ENCODE data around the gene PRPF6. TPM values are rescaled to one million over a fixed set of nuclear protein-coding genes. Genes with fewer than 3 reads are reported as not detected.

Gene PRPF6
- total and polyA plus RNA-seq, 2 of the 13 experiments (the other 11 are each of a cell fraction or from before 2014, with no cell fraction given): 63.7 to 101 TPM

DNA sequence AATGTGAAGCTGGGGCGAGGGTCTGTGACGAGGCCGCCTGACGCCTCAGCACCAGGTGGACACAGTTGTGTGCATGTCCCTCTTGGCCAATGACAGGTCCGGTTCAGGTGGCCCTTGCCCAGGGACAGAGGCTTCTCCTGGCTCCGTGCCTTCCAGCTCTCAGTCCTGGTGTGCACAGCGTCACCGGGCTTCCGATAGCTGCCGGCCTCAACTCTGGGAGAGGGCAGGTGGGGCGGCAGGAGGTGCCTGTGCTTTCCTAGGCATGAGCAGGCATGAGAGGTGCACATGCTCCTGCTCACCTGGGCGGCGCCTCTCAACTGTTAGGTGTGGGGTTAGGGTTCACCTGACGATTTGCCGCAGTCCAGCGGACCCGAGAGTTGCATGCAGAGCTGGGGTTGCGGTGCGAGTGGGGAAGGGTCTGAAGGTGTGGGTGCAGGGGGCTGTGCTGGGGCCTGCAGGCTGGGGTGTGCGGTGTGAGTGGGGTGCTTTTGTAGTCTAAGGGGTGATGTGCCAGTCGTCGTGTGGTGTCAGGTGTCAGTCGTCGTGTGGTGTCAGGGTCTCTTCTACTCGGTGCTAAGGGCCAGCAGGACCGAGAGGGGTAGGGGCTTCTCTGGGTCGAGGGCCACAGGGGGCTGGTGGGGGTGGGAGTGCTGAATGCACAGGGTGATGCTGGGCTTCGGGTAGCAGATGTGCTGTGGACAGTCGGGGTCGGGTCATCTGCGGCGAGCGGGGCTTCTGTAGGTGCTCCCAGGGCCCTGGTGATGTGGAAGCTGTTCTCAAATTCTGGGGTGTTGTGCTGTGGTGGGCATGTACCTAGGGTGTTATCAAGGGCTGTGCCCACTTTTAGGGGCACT, 72.3 kb downstream of the PRPF6 start (continued):
- TF ChIP-seq, protein P1, sequence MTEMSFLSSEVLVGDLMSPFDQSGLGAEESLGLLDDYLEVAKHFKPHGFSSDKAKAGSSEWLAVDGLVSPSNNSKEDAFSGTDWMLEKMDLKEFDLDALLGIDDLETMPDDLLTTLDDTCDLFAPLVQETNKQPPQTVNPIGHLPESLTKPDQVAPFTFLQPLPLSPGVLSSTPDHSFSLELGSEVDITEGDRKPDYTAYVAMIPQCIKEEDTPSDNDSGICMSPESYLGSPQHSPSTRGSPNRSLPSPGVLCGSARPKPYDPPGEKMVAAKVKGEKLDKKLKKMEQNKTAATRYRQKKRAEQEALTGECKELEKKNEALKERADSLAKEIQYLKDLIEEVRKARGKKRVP (CRISPR knock-in tag; IDR thresholded peaks at IDR 0.05): no peak
- no peak; a peak in 1 of 4 replicates for TF ChIP-seq POLR2A (IDR thresholded peaks at IDR 0.05; ENCODE audit: insufficient read depth in 1 of 2, low read depth in 2 of 2, low read length in 2 of 2)
- no peak; the same call in 1 of the 2 replicates for TF ChIP-seq ZNF138 (CRISPR knock-in tag; IDR thresholded peaks at IDR 0.05; ENCODE audit: low read depth)
- TF ChIP-seq, protein P2, sequence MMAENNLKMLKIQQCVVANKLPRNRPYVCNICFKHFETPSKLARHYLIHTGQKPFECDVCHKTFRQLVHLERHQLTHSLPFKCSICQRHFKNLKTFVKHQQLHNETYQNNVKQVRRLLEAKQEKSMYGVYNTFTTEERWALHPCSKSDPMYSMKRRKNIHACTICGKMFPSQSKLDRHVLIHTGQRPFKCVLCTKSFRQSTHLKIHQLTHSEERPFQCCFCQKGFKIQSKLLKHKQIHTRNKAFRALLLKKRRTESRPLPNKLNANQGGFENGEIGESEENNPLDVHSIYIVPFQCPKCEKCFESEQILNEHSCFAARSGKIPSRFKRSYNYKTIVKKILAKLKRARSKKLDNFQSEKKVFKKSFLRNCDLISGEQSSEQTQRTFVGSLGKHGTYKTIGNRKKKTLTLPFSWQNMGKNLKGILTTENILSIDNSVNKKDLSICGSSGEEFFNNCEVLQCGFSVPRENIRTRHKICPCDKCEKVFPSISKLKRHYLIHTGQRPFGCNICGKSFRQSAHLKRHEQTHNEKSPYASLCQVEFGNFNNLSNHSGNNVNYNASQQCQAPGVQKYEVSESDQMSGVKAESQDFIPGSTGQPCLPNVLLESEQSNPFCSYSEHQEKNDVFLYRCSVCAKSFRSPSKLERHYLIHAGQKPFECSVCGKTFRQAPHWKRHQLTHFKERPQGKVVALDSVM (CRISPR knock-in tag; IDR thresholded peaks at IDR 0.05): no peak
- no peak for TF ChIP-seq RFXANK (CRISPR knock-in tag; IDR thresholded peaks at IDR 0.05)
- no peak for TF ChIP-seq CHD2 (IDR thresholded peaks at IDR 0.05; ENCODE audit: low read depth, low read length)
- no peak for TF ChIP-seq ZC3H4 (CRISPR knock-in tag; IDR thresholded peaks at IDR 0.05; ENCODE audit: borderline replicate concordance)
- 0 out of 2 replicates have a peak, but pooled peaks have one; percentile 16 for TF ChIP-seq ZNF629 (CRISPR knock-in tag; conservative IDR thresholded peaks at IDR 0.05)
- peak; percentile 49 for TF ChIP-seq GATAD2A (CRISPR knock-in tag; IDR thresholded peaks at IDR 0.05)
- TF ChIP-seq BRD4 (CRISPR knock-in tag; IDR thresholded peaks at IDR 0.05): peak; percentile 84
- TF ChIP-seq ZFP90 (CRISPR knock-in tag; IDR thresholded peaks at IDR 0.05; ENCODE audit: borderline replicate concordance): peak; percentile 16; the same call in 1 of the 2 replicates
- TF ChIP-seq ZNF383 (CRISPR knock-in tag; IDR thresholded peaks at IDR 0.05; ENCODE audit: borderline replicate concordance): no peak
- 0 out of 2 replicates have a peak, but pooled peaks have one; percentile 50 for TF ChIP-seq KDM3A (CRISPR knock-in tag; IDR thresholded peaks at IDR 0.05; ENCODE audit: low read depth)
- peak; percentile 92 for TF ChIP-seq HES4 (CRISPR knock-in tag; IDR thresholded peaks at IDR 0.05; ENCODE audit: borderline replicate concordance)
- TF ChIP-seq ZNF263 (CRISPR knock-in tag; IDR thresholded peaks at IDR 0.05): no peak
- TF ChIP-seq, protein P3, sequence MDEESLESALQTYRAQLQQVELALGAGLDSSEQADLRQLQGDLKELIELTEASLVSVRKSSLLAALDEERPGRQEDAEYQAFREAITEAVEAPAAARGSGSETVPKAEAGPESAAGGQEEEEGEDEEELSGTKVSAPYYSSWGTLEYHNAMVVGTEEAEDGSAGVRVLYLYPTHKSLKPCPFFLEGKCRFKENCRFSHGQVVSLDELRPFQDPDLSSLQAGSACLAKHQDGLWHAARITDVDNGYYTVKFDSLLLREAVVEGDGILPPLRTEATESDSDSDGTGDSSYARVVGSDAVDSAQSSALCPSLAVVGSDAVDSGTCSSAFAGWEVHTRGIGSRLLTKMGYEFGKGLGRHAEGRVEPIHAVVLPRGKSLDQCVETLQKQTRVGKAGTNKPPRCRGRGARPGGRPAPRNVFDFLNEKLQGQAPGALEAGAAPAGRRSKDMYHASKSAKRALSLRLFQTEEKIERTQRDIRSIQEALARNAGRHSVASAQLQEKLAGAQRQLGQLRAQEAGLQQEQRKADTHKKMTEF (CRISPR knock-in tag; IDR thresholded peaks at IDR 0.05): no peak
- no peak; the same call in none of the 2 replicates for TF ChIP-seq ZNF292 (CRISPR knock-in tag; IDR thresholded peaks at IDR 0.05; ENCODE audit: borderline replicate concordance, low read depth)
- 0 out of 2 replicates have a peak, but pooled peaks have one; percentile 87 for TF ChIP-seq MEF2D (CRISPR knock-in tag; IDR thresholded peaks at IDR 0.05)
- TF ChIP-seq, protein P4, sequence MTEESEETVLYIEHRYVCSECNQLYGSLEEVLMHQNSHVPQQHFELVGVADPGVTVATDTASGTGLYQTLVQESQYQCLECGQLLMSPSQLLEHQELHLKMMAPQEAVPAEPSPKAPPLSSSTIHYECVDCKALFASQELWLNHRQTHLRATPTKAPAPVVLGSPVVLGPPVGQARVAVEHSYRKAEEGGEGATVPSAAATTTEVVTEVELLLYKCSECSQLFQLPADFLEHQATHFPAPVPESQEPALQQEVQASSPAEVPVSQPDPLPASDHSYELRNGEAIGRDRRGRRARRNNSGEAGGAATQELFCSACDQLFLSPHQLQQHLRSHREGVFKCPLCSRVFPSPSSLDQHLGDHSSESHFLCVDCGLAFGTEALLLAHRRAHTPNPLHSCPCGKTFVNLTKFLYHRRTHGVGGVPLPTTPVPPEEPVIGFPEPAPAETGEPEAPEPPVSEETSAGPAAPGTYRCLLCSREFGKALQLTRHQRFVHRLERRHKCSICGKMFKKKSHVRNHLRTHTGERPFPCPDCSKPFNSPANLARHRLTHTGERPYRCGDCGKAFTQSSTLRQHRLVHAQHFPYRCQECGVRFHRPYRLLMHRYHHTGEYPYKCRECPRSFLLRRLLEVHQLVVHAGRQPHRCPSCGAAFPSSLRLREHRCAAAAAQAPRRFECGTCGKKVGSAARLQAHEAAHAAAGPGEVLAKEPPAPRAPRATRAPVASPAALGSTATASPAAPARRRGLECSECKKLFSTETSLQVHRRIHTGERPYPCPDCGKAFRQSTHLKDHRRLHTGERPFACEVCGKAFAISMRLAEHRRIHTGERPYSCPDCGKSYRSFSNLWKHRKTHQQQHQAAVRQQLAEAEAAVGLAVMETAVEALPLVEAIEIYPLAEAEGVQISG (CRISPR knock-in tag; IDR thresholded peaks at IDR 0.05): no peak
- TF ChIP-seq, protein P5, sequence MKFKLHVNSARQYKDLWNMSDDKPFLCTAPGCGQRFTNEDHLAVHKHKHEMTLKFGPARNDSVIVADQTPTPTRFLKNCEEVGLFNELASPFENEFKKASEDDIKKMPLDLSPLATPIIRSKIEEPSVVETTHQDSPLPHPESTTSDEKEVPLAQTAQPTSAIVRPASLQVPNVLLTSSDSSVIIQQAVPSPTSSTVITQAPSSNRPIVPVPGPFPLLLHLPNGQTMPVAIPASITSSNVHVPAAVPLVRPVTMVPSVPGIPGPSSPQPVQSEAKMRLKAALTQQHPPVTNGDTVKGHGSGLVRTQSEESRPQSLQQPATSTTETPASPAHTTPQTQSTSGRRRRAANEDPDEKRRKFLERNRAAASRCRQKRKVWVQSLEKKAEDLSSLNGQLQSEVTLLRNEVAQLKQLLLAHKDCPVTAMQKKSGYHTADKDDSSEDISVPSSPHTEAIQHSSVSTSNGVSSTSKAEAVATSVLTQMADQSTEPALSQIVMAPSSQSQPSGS (CRISPR knock-in tag; IDR thresholded peaks at IDR 0.05): no peak
- TF ChIP-seq ZNF382 (CRISPR knock-in tag; IDR thresholded peaks at IDR 0.05; ENCODE audit: borderline replicate concordance): no peak

Measured in HepG2 (cell line).